H1 (cell line): Measurements from ENCODE around the gene CCDC185.

Experiments used
- CEBPB ChIP-seq: IDR thresholded peaks from 2 replicates; pipeline ENCODE4 v1.6.1; 2012; ENCODE audit warnings: low read depth, low read length
- EZH2 ChIP-seq: fragments of 200-600 bp; sonication (generic); IDR thresholded peaks from 2 replicates; pipeline ENCODE4 v1.7.1; 2012; ENCODE audit warnings: low read depth, mild to moderate bottlenecking, moderate library complexity, low read length, inconsistent platforms; ENCODE audit not compliant: severe bottlenecking
- TF ChIP-seq, protein P1 (sequence below): IDR thresholded peaks from 2 replicates; pipeline ENCODE4 v1.6.1; 2011; ENCODE audit warnings: low read length, improper control_type of control experiment
- TF ChIP-seq, protein P2 (sequence below): IDR thresholded peaks from 2 replicates; pipeline ENCODE4 v1.6.1; 2012; ENCODE audit warnings: inconsistent platforms
- TF ChIP-seq, protein P3 (sequence below), 3 experiments: IDR thresholded peaks; 1 replicate in 2 of 3; 2 replicates in 1 of 3; pipeline versions ENCODE4 v1.5.1 to v1.6.1; 2011; ENCODE audit warnings: low read length in 3 of 3, mild to moderate bottlenecking in 3 of 3, inconsistent platforms in 2 of 3, low read depth in 1 of 3, moderate library complexity in 1 of 3; ENCODE audit not compliant: insufficient read depth in 1 of 3; ENCODE audit errors: control extremely low read depth in 1 of 3

DNA sequence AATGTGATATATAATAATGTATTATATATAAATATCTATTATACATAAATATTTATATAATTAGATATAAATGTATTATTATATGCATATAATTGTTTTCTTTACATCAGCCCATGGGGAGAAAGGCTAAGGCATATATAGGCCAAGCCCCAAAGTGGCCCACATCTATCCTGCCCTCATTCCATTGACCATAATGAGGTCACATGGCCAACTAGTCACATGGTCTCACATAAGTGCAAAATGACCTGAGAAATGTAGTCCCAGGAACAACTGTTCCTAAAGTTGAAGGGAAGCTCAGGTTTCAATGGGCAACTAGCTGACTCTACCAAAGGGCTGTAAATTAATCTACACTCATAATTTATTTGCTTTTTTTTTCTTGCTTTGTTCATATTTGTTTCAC is 14.5 kb upstream of the CCDC185 start:
- TF ChIP-seq, protein P1, sequence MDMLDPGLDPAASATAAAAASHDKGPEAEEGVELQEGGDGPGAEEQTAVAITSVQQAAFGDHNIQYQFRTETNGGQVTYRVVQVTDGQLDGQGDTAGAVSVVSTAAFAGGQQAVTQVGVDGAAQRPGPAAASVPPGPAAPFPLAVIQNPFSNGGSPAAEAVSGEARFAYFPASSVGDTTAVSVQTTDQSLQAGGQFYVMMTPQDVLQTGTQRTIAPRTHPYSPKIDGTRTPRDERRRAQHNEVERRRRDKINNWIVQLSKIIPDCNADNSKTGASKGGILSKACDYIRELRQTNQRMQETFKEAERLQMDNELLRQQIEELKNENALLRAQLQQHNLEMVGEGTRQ, result peak; percentile 76
- TF ChIP-seq CEBPB, result no peak
- TF ChIP-seq, protein P2, sequence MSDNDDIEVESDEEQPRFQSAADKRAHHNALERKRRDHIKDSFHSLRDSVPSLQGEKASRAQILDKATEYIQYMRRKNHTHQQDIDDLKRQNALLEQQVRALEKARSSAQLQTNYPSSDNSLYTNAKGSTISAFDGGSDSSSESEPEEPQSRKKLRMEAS, result no peak
- TF ChIP-seq, protein P3, sequence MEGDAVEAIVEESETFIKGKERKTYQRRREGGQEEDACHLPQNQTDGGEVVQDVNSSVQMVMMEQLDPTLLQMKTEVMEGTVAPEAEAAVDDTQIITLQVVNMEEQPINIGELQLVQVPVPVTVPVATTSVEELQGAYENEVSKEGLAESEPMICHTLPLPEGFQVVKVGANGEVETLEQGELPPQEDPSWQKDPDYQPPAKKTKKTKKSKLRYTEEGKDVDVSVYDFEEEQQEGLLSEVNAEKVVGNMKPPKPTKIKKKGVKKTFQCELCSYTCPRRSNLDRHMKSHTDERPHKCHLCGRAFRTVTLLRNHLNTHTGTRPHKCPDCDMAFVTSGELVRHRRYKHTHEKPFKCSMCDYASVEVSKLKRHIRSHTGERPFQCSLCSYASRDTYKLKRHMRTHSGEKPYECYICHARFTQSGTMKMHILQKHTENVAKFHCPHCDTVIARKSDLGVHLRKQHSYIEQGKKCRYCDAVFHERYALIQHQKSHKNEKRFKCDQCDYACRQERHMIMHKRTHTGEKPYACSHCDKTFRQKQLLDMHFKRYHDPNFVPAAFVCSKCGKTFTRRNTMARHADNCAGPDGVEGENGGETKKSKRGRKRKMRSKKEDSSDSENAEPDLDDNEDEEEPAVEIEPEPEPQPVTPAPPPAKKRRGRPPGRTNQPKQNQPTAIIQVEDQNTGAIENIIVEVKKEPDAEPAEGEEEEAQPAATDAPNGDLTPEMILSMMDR (IDR thresholded peaks at IDR 0.05; ENCODE audit: control extremely low read depth in 1 of 3, insufficient read depth in 1 of 3, low read depth in 1 of 3, low read length in 3 of 3), result no peak
- no peak for TF ChIP-seq EZH2
